NCI-H2196 (cell line): ENCODE data around the gene CD8A.
"Not testable (repeated sequence)": the region's sequence is repeated elsewhere in the genome, so short reads cannot be mapped to it uniquely, and the experiment has no call there.

ENCODE experiments used
- DNase-seq: peaks from one replicate; lab custom pipeline; 2025; ENCODE audit not compliant: unreplicated experiment; lab: John Stamatoyannopoulos, UW

Gene CD8A

DNA sequence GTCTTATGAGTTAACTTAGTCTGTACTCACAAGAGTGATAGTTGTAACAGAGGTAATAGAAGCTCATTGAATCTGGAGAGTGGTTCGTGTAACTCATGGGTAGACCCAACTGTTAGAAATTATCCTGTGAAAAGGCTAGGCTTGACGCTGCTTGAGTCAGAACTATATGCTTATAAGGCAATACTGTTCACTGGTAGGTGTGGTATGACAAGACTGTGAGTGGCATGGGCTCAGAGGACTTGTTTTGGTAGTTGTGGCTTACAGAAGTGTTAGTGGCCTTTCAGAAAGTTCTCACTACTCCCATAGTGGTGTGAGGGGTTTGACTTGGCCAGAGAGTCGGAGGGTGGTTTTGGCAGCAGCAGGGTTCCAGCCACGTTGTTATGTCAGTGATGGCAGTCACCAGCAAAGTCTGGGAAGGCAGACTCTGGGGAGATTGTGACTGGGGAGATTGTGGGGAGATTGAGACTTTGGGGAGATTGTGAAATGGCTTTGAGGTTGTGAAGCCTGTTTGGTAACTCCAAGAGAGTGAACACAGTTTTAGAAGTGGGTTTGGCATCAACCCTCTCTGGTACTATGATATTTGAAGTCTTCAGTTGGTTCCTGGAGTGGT is 48.7 kb downstream of the CD8A start:
- not testable (repeated sequence) for DNase-seq

DNA sequence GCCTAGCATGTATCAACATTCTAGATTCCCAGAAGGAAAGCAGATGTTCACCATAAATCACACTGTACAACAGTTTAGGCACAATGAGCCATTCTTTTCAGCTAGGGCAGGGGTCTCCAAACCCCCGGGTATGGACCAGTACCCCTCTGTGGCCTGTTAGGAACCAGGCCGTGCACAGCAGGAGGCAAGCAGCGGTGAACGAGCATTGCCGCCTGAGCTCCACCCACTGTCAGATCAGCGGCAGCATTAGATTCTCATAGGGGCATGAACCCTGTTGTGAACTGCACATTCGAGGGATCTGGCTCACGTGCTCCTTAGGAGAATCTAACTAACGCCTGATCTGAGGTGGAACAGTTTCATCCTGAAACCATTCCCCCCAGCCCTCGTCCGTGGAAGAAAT is 50.8 kb downstream of the CD8A start:
- not testable (repeated sequence) for DNase-seq

DNA sequence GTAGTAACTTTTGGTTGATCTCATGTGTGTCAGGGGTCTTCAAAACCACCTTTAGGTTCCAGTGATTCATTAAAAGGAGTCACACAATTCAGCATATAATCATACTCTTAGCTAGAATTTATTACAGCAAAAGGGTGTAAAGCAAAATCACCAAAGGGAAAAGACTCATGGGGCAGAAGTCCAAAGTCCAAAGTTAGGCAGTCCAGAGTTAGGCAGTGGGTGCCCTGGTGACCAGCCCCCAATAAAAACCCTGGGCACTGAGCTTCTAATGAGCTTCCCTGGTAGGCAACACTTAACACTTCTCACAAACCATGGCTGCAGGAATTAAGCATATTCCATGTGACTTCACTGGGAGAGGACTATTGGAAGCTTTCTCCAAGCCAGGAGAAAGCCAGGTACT is 51.2 kb downstream of the CD8A start:
- DNase-seq: not testable (repeated sequence)

DNA sequence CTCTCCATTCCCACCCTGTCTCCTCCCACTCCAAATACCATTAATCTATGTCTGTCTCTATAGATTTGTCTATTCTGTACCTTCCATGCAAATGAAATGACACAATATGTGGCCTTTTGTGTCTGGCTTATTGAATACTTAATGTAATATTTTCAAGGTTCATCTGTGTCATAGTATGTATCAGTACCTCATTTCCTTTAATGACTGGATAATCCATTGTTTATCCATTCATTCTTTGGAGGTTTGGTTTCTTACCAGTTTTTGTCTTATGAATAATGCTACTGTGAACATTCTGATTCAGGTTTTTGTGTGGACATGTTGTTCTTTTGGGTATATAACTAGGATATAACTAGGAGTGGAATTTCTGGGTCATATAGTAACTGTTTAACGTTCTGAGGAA is 55.8 kb downstream of the CD8A start:
- DNase-seq: not testable (repeated sequence)
